ENCODE measurements around the gene PODNL1.

- TF ChIP-seq CTCF (conservative IDR thresholded peaks at IDR 0.05; ENCODE audit: low read depth in 2 of 2) (no peak), CREB1 (CRISPR knock-in tag; IDR thresholded peaks at IDR 0.05; ENCODE audit: low read depth) (no peak), EZH2 (IDR thresholded peaks at IDR 0.05; ENCODE audit: low read depth, unreplicated experiment) (no peak), EZH2phosphoT487 (IDR thresholded peaks at IDR 0.05; ENCODE audit: unreplicated experiment) (no peak), REST (IDR thresholded peaks at IDR 0.05; ENCODE audit: unreplicated experiment) (no peak), POLR2AphosphoS5 (IDR thresholded peaks at IDR 0.05; ENCODE audit: low read depth) (no peak), ZNF331 (CRISPR knock-in tag; IDR thresholded peaks at IDR 0.05; ENCODE audit: low read depth) (no peak), STAT1 (IDR thresholded peaks at IDR 0.05; ENCODE audit: unreplicated experiment) (no peak), JUNB (IDR thresholded peaks at IDR 0.05; ENCODE audit: unreplicated experiment) (no peak), NANOG (IDR thresholded peaks at IDR 0.05; ENCODE audit: borderline replicate concordance) (no peak)
These were observed 38.2 kb downstream of the PODNL1 start for GRCh38 chr19:13899912-13900584.
